Renal pelvis (tissue), 3 donors: Measurements from ENCODE around the gene GRB2. TPM values are rescaled to one million over a fixed set of nuclear protein-coding genes. Genes with fewer than 3 reads are reported as not detected.

ENCODE experiments used
- polyA plus RNA-seq, 3 donors: library from polyadenylated mRNA; unstranded; fragments of 120-200 nt; gene quantifications; one replicate each; pipeline ENCODE4 v1.2.1, GENCODE V29; 2013; ENCODE audit not compliant: insufficient read length in 3 of 3

Gene GRB2
- polyA plus RNA-seq, 3 donors: 87.7 to 96.9 (median 94.9) TPM

Other genes with a start within 250 kb of the GRB2 start
- 100 to 1,000 TPM; 651 to 676 (median 657) TPM for gene SUMO2, start 222.7 kb downstream of the GRB2 start, polyA plus RNA-seq
- gene NUP85, start 200.0 kb downstream of the GRB2 start, polyA plus RNA-seq: 10 to 100 TPM; 66.4 to 82.0 (median 78.2) TPM
- gene GGA3, start 144.1 kb downstream of the GRB2 start, polyA plus RNA-seq: 10 to 100 TPM; 38.2 to 49.9 (median 47.9) TPM
- 10 to 100 TPM; 72.9 to 80.1 (median 79.4) TPM for gene MRPS7, start 143.8 kb downstream of the GRB2 start, polyA plus RNA-seq
- 10 to 100 TPM; 21.8 to 22.8 (median 22.3) TPM for gene MIF4GD, start 134.4 kb downstream of the GRB2 start, polyA plus RNA-seq
- 10 to 100 TPM in 1 of 3 donors, 1 to 10 TPM in 2; 7.1 to 13.0 (median 8.4) TPM for gene SLC25A19, start 116.2 kb downstream of the GRB2 start, polyA plus RNA-seq
- 100 to 1,000 TPM; 103 to 117 (median 105) TPM for gene TMEM94, start 51.0 kb upstream of the GRB2 start, polyA plus RNA-seq
- gene CASKIN2, start 109.9 kb upstream of the GRB2 start, polyA plus RNA-seq: 10 to 100 TPM; 27.8 to 32.8 (median 32.7) TPM
- gene TSEN54, start 110.8 kb upstream of the GRB2 start, polyA plus RNA-seq: 10 to 100 TPM; 45.4 to 58.8 (median 55.8) TPM
- gene LLGL2, start 120.0 kb upstream of the GRB2 start, polyA plus RNA-seq: 100 to 1,000 TPM in 1 of 3 donors, 10 to 100 TPM in 2; 66.7 to 107 (median 99.7) TPM
- gene MYO15B, start 182.1 kb upstream of the GRB2 start, polyA plus RNA-seq: 100 to 1,000 TPM; 130 to 193 (median 175) TPM
- 1 to 10 TPM; 6.6 to 9.2 (median 8.1) TPM for gene SMIM5, start 227.8 kb upstream of the GRB2 start, polyA plus RNA-seq